K562 (cell line): ENCODE data around the gene PNPLA4. TPM values are rescaled to one million over a fixed set of nuclear protein-coding genes. Genes with fewer than 3 reads are reported as not detected.

Experiments
- ATAC-seq: fragments of 200-7000 bp; cut with Tn5 transposase; 3 replicates; pipeline ENCODE4 v1.9.1; 2020; ENCODE audit warnings: moderate library complexity
- BruUV-seq: library from RNA; stranded (reverse); fragments of 400-500 nt; replicated peaks from 2 replicates; lab custom pipeline; 2021; lab: Mats Ljungman, UMichigan
- CTCF ChIA-PET: fragments of 300-600 bp; formaldehyde crosslinking; extraction: SDS; loops from one replicate; lab custom pipeline; 2021; ENCODE audit warnings: low intra/inter-chr PET ratio; lab: Yijun Ruan, JAX
- POLR2A ChIA-PET: fragments of 300-600, 350-650 bp; sonication (Branson Sonifier 250); formaldehyde crosslinking; extraction: SDS; loops from one replicate; lab custom pipeline; 2021; ENCODE audit warnings: antibody characterized with exemption, inconsistent platforms; lab: Yijun Ruan, JAX
- DNase-seq, 4 experiments: peaks; one replicate each; pipeline versions ENCODE4 v3.0.0 to v3.0.0-alpha.2; 2011 to 2018; ENCODE audit warnings: low spot score in 3 of 4, mixed read lengths in 3 of 4; ENCODE audit errors: extremely low read depth in 1 of 4
- FAIRE-seq: peaks from 2 replicates; lab custom pipeline; 2011; peaks lifted over from hg19 to GRCh38; lab: Jason Lieb, UNC
- H2AFZ ChIP-seq: 2 replicates; pipeline ENCODE4 v1.6.0; 2011; ENCODE audit warnings: low read depth, low read length, control low read depth, inconsistent platforms
- H3K27ac ChIP-seq: fragments of 200-600 bp; 3 replicates; pipeline ENCODE4 v1.8.0; 2011; ENCODE audit warnings: low read depth, mild to moderate bottlenecking, control low read depth, inconsistent platforms, low read length, moderate library complexity, mixed read lengths; ENCODE audit errors: extremely low read depth
- H3K27me3 ChIP-seq, 2 experiments: fragments of 300-600 bp in 1 of 2; 2 replicates in 1 of 2; 3 replicates in 1 of 2; pipeline versions ENCODE4 v1.6.0 to v1.8.0; 2011; ENCODE audit warnings: inconsistent platforms in 2 of 2, low read length in 2 of 2, mild to moderate bottlenecking in 1 of 2, mixed read lengths in 1 of 2, moderate library complexity in 1 of 2; ENCODE audit not compliant: control insufficient read depth in 2 of 2, insufficient read depth in 2 of 2
- H3K36me3 ChIP-seq: fragments of 300-600 bp; 3 replicates; pipeline ENCODE4 v1.8.0; 2011; ENCODE audit warnings: mild to moderate bottlenecking, low read length, inconsistent platforms; ENCODE audit not compliant: control insufficient read depth, insufficient read depth
- H3K4me1 ChIP-seq, 2 experiments: fragments of 200-600 bp in 1 of 2; replicated peaks in 1 of 2; 2 replicates in 1 of 2; 3 replicates in 1 of 2; pipeline versions ENCODE4 v1.5.1 to v1.8.0; 2011; ENCODE audit warnings: inconsistent platforms in 2 of 2, low read length in 2 of 2, mild to moderate bottlenecking in 1 of 2, mixed read lengths in 1 of 2, moderate library complexity in 1 of 2; ENCODE audit not compliant: control insufficient read depth in 2 of 2, insufficient read depth in 2 of 2
- H3K4me2 ChIP-seq: 2 replicates; pipeline ENCODE4 v1.6.1; 2011; ENCODE audit warnings: low read length, control low read depth, inconsistent platforms, mixed read lengths; ENCODE audit not compliant: insufficient read depth
- H3K4me3 ChIP-seq: fragments of 200-600 bp; sonication (generic), shearing (Covaris generic); 2 replicates; pipeline ENCODE4 v1.5.1; 2016; ENCODE audit warnings: control low read depth, inconsistent platforms
- H3K79me2 ChIP-seq: fragments of 200-600 bp; 3 replicates; pipeline ENCODE4 v1.8.0; 2011; ENCODE audit warnings: low read length, inconsistent platforms; ENCODE audit not compliant: control insufficient read depth, insufficient read depth
- H3K9ac ChIP-seq, 2 experiments: 2 replicates each; pipeline versions ENCODE4 v1.6.0 to v1.6.1; 2011; ENCODE audit warnings: low read depth in 2 of 2, low read length in 2 of 2, control low read depth in 1 of 2, inconsistent platforms in 1 of 2, mild to moderate bottlenecking in 1 of 2, mixed read lengths in 1 of 2; ENCODE audit not compliant: insufficient read depth in 1 of 2
- H3K9me1 ChIP-seq: one replicate; pipeline ENCODE4 v1.6.0; 2011; ENCODE audit warnings: inconsistent platforms, mild to moderate bottlenecking, low read length, moderate library complexity; ENCODE audit not compliant: control insufficient read depth, insufficient read depth
- H3K9me3 ChIP-seq: replicated peaks from 2 replicates; pipeline ENCODE4 v1.5.1; 2011; ENCODE audit warnings: low read depth, low read length, inconsistent platforms; ENCODE audit not compliant: control insufficient read depth, insufficient read depth
- H4K20me1 ChIP-seq: replicated peaks from 2 replicates; pipeline ENCODE4 v1.6.1; 2011; ENCODE audit warnings: low read length, inconsistent platforms, mixed read lengths; ENCODE audit not compliant: control insufficient read depth, insufficient read depth
- BCL6 ChIP-seq: fragments of 250-450 bp; sonication (Bioruptor Pico); IDR thresholded peaks from 2 replicates; pipeline ENCODE4 v1.4.0; 2020
- CTCF ChIP-seq, 3 experiments: IDR thresholded peaks in 2 of 3; conservative IDR thresholded peaks in 1 of 3; 2 replicates each; pipeline ENCODE4 v1.5.1; 2011 to 2012; ENCODE audit warnings: low read length in 3 of 3, mild to moderate bottlenecking in 3 of 3, control low read depth in 2 of 3, improper control_type of control experiment in 1 of 3, inconsistent platforms in 1 of 3, low read depth in 1 of 3, mixed read lengths in 1 of 3, moderate library complexity in 1 of 3; ENCODE audit not compliant: insufficient read depth in 2 of 3
- E2F5 ChIP-seq: sonication (generic); formaldehyde crosslinking; IDR thresholded peaks from 2 replicates; pipeline ENCODE4 v1.8.0; 2022; ENCODE audit warnings: mild to moderate bottlenecking, missing genetic modification reagents
- FOXJ2 ChIP-seq: fragments of 200-800 bp; sonication (Bioruptor generic); IDR thresholded peaks from 2 replicates; pipeline ENCODE4 v1.6.1; 2016; ENCODE audit warnings: missing genetic modification characterization, missing compliant biosample characterization
- KLF10 ChIP-seq: fragments of 250-450 bp; sonication (Bioruptor Pico); IDR thresholded peaks from 2 replicates; pipeline ENCODE4 v1.6.1; 2021; ENCODE audit warnings: matching md5 sums
- L3MBTL2 ChIP-seq: fragments of 450-650 bp; IDR thresholded peaks from 2 replicates; pipeline ENCODE4 v1.6.1; 2016; ENCODE audit warnings: mild to moderate bottlenecking, moderate library complexity
- NRF1 ChIP-seq, 2 experiments: fragments of 450-650 bp; IDR thresholded peaks in 1 of 2; conservative IDR thresholded peaks in 1 of 2; 2 replicates each; pipeline ENCODE4 v1.6.1; 2014; ENCODE audit warnings: mild to moderate bottlenecking in 2 of 2
- PHF21A ChIP-seq: fragments of 450-650 bp; IDR thresholded peaks from 2 replicates; pipeline ENCODE4 v1.6.1; 2017; ENCODE audit warnings: low read depth, borderline replicate concordance
- PHTF2 ChIP-seq: fragments of 250-450 bp; sonication (Bioruptor Pico); IDR thresholded peaks from 2 replicates; pipeline ENCODE4 v1.5.0; 2021; ENCODE audit warnings: mild to moderate bottlenecking
- RREB1 ChIP-seq: fragments of 250-450 bp; sonication (Bioruptor Pico); IDR thresholded peaks from 2 replicates; pipeline ENCODE4 v1.4.0; 2020
- SMAD3 ChIP-seq: fragments of 450-650 bp; formaldehyde crosslinking; conservative IDR thresholded peaks from 2 replicates; pipeline ENCODE4 v1.4.0; 2020; ENCODE audit warnings: mild to moderate bottlenecking
- SMARCB1 ChIP-seq: IDR thresholded peaks from 2 replicates; pipeline ENCODE4 v1.6.1; 2011; ENCODE audit warnings: improper control_type of control experiment, low read depth; ENCODE audit not compliant: insufficient read length
- SPI1 ChIP-seq: IDR thresholded peaks from 2 replicates; pipeline ENCODE4 v1.6.1; 2011; ENCODE audit warnings: low read depth, low read length, control low read depth, borderline replicate concordance
- TEAD4 ChIP-seq, 2 experiments: sonication (generic) in 1 of 2; formaldehyde crosslinking in 1 of 2; IDR thresholded peaks; 2 replicates each; pipeline versions ENCODE4 v1.6.1 to v1.8.0; 2012 to 2022; ENCODE audit warnings: borderline replicate concordance in 1 of 2, inconsistent platforms in 1 of 2, low read length in 1 of 2, mild to moderate bottlenecking in 1 of 2, missing genetic modification reagents in 1 of 2
- ZNF224 ChIP-seq: sonication (generic); formaldehyde crosslinking; IDR thresholded peaks from 2 replicates; pipeline ENCODE4 v1.8.0; 2022; ENCODE audit warnings: mild to moderate bottlenecking, missing genetic modification reagents
- WGBS: fragments of 100-300 bp; shearing (Covaris generic); methylation state at CpG from one replicate; pipeline ENCODE4 v1.1.6; 2016; ENCODE audit warnings: low coverage, mixed read lengths; ENCODE audit not compliant: insufficient coverage; ENCODE audit errors: missing lambda C conversion rate; 5-methylcytosine and 5-hydroxymethylcytosine counted together
- in situ Hi-C: fragments of 300-500 bp; cut with MboI; formaldehyde crosslinking; loops from 4 replicates; pipeline ENCODE4 v1.15.0; 2018; ENCODE audit warnings: inconsistent platforms, mixed read lengths
- intact Hi-C: fragments of 100-400 bp; cut with micrococcal nuclease; formaldehyde crosslinking; loops from 2 replicates; pipeline ENCODE4 v1.14.2; 2022
- polyA plus RNA-seq, 8 experiments: library from polyadenylated mRNA; depleted of rRNA in 4 of 8; stranded (reverse) in 5 of 8; unstranded in 3 of 8; fragments of >200 nt; fragmentation: Nextera tagmentation in 2 of 8; fragmentation: Illumina TruSeq in 1 of 8; extraction: Ambion mirVana in 2 of 8; extraction: Trizol in 1 of 8; gene quantifications; 2 replicates each; pipeline versions ENCODE4 v1.2.1 to v1.2.3, GENCODE V29; 2011 to 2014; ENCODE audit warnings: inconsistent platforms in 1 of 8, missing spikeins in 1 of 8
- total RNA-seq, 7 experiments: library from RNA; depleted of rRNA in 6 of 7; stranded (reverse); fragments of >200 nt in 6 of 7; fragmentation: Illumina TruSeq in 2 of 7; extraction: Trizol in 2 of 7; gene quantifications; 2 replicates each; pipeline versions ENCODE4 v1.2.1 to v1.2.3, GENCODE V29; 2011 to 2021; ENCODE audit warnings: low replicate concordance in 1 of 7

Gene PNPLA4
- total and polyA plus RNA-seq, 9 of the 15 experiments (the other 6 are each of a cell fraction or from before 2014, with no cell fraction given) = 20.7 to 61.1 (median 32.7) TPM

GRCh38 chrX:7926914-7927258, 327 bp downstream of the PNPLA4 start:
- H3K9me3 ChIP-seq = no peaks in the 10 kb centered on the region
- no peaks in the 10 kb centered on the region for H4K20me1 ChIP-seq
- peak overlapping the region; percentile 90 to 95 for H3K9ac ChIP-seq
- no peaks in the 10 kb centered on the region for H3K27me3 ChIP-seq
- CTCF ChIA-PET = no interaction called here
- POLR2A ChIA-PET = no interaction called here
- DNase-seq = no peak
- FAIRE-seq = no peak
- H3K36me3 ChIP-seq = peaks cover 22% of the 10 kb centered on the region; the same call in 1 of the 3 replicates
- in situ Hi-C loops (no loop called here), intact Hi-C loops (loop anchor here (10.0 kb wide), 1 partner anchor 782 kb away; the partner anchor contains the start of genes PUDP and STS)
- H3K4me2 ChIP-seq = peak overlapping the region; percentile 94
- H3K9me1 ChIP-seq = no peaks in the 10 kb centered on the region
- BruUV-seq = no TSS peak
- peak overlapping the region; percentile 63 for H3K4me3 ChIP-seq
- H3K27ac ChIP-seq = peak overlapping the region; percentile 99
- H3K79me2 ChIP-seq = peaks cover 10% of the 10 kb centered on the region
- H2AFZ ChIP-seq = peak overlapping the region; percentile 98
- 3% methylated on average over 10 of the region's 20 CpGs for WGBS
- ATAC-seq = peak; percentile 80; the same call in 1 of the 3 replicates
- peaks cover 3 to 5% of the 10 kb centered on the region in 2 experiments; a peak in 4 of 5 replicates for H3K4me1 ChIP-seq
- no peak for TF ChIP-seq TEAD4 (IDR thresholded peaks at IDR 0.05; ENCODE audit: low read length)
- no peak for TF ChIP-seq TEAD4 (CRISPR knock-in tag; IDR thresholded peaks at IDR 0.05; ENCODE audit: borderline replicate concordance)
- no peak for TF ChIP-seq CTCF (IDR thresholded peaks at IDR 0.05 in 2 of 3, conservative IDR thresholded peaks at IDR 0.05 in 1 of 3; ENCODE audit: insufficient read depth in 2 of 3, low read depth in 1 of 3, low read length in 3 of 3)
- TF ChIP-seq E2F5 (CRISPR knock-in tag) = no peak
- peak; percentile 46; the same call in 1 of the 2 replicates for TF ChIP-seq SPI1
- TF ChIP-seq RREB1 (CRISPR knock-in tag) = no peak
- peak; percentile 37; the same call in 1 of the 2 replicates for TF ChIP-seq L3MBTL2
- TF ChIP-seq FOXJ2 (tag) = no peak
- TF ChIP-seq KLF10 (CRISPR knock-in tag) = no peak
- no peak for TF ChIP-seq PHTF2 (CRISPR knock-in tag)
- TF ChIP-seq BCL6 (CRISPR knock-in tag) = no peak
- no peak for TF ChIP-seq NRF1 (conservative IDR thresholded peaks at IDR 0.05 in 1 of 2, IDR thresholded peaks at IDR 0.05 in 1 of 2)
- no peak for TF ChIP-seq SMAD3
- no peak for TF ChIP-seq SMARCB1
- TF ChIP-seq PHF21A = no peak
- no peak for TF ChIP-seq ZNF224 (CRISPR knock-in tag)
